Measurements from ENCODE around the gene PPP2R2C. TPM values are rescaled to one million over a fixed set of nuclear protein-coding genes. Genes with fewer than 3 reads are reported as not detected.

Gene PPP2R2C
- total and polyA plus RNA-seq, 9 of the 15 experiments (the other 6 are each of a cell fraction or from before 2014, with no cell fraction given) = 0.04 to 0.06 TPM; not detected in 7

GRCh38 chr4:6439120-6439762 lies 33.2 kb downstream of the PPP2R2C start:
- H3K27ac ChIP-seq (ENCODE audit: extremely low read depth, low read depth, low read length) = no peak overlapping the region
- H3K4me2 ChIP-seq (ENCODE audit: insufficient read depth, low read length) = no peak overlapping the region
- DNase-seq (ENCODE audit: extremely low read depth in 1 of 4, low spot score in 3 of 4) = no peak
- H3K79me2 ChIP-seq (ENCODE audit: control insufficient read depth, insufficient read depth, low read length) = no peaks in the 10 kb centered on the region
- BruUV-seq (replicated peaks) = no TSS peak
- no peaks in the 10 kb centered on the region for H3K9me1 ChIP-seq (ENCODE audit: control insufficient read depth, insufficient read depth, low read length)
- H3K9me3 ChIP-seq (replicated peaks; ENCODE audit: control insufficient read depth, insufficient read depth, low read depth, low read length) = no peaks in the 10 kb centered on the region
- H4K20me1 ChIP-seq (replicated peaks; ENCODE audit: control insufficient read depth, insufficient read depth, low read length) = no peaks in the 10 kb centered on the region; the same call in 1 of the 2 replicates
- H3K4me3 ChIP-seq = no peak overlapping the region
- in situ Hi-C loops (cut with MboI) (no loop called here), intact Hi-C loops (cut with micrococcal nuclease) (no loop called here)
- no peaks in the 10 kb centered on the region for H3K4me1 ChIP-seq (replicated peaks in 1 of 2; ENCODE audit: control insufficient read depth in 2 of 2, insufficient read depth in 2 of 2, low read length in 2 of 2)
- ATAC-seq = no peak
- ChIA-PET POLR2A (interaction anchor here (0.9 kb wide), 1 partner anchor 7 kb away, joined by 3 read pairs; no protein-coding TSS in a partner anchor), CTCF (ENCODE audit: low intra/inter-chr PET ratio) (no interaction called here)
- FAIRE-seq = no peak
- TF ChIP-seq USF1 (CRISPR knock-in tag; IDR thresholded peaks at IDR 0.05) (no peak), MAZ (CRISPR knock-in tag; conservative IDR thresholded peaks at IDR 0.05 in 1 of 2, IDR thresholded peaks at IDR 0.05 in 1 of 2) (no peak), THAP12 (CRISPR knock-in tag; IDR thresholded peaks at IDR 0.05) (no peak), PTTG1 (tag; IDR thresholded peaks at IDR 0.05; ENCODE audit: low read depth) (no peak), FOXJ3 (CRISPR knock-in tag; IDR thresholded peaks at IDR 0.05) (no peak), ZEB2 (IDR thresholded peaks at IDR 0.05) (no peak), ZNF512 (tag; IDR thresholded peaks at IDR 0.05) (no peak), TBP (optimal IDR thresholded peaks at IDR 0.05; ENCODE audit: low read depth, low read length) (no peak), ZZZ3 (IDR thresholded peaks at IDR 0.05) (no peak)
- H3K9ac ChIP-seq (ENCODE audit: insufficient read depth in 1 of 2, low read depth in 2 of 2, low read length in 2 of 2) = no peak overlapping the region
- WGBS (ENCODE audit: insufficient coverage, low coverage, missing lambda C conversion rate) = 2% methylated on average over 6 of the region's 6 CpGs
- H2AFZ ChIP-seq (ENCODE audit: low read depth, low read length) = no peak overlapping the region
- no peaks in the 10 kb centered on the region for H3K36me3 ChIP-seq (ENCODE audit: control insufficient read depth, insufficient read depth, low read length)
- peaks cover 0 to 24% of the 10 kb centered on the region in 2 experiments; a peak in 1 of 5 replicates for H3K27me3 ChIP-seq (ENCODE audit: control insufficient read depth in 2 of 2, insufficient read depth in 2 of 2, low read length in 2 of 2)
